ENCODE data around the gene SULF2. TPM values are rescaled to one million over a fixed set of nuclear protein-coding genes. Genes with fewer than 3 reads are reported as not detected.
A peak's percentile ranks its signal among the peaks of the same experiment; 100 is the strongest.
"Not testable (repeated sequence)": the region's sequence is repeated elsewhere in the genome, so short reads cannot be mapped to it uniquely, and the experiment has no call there.

Gene SULF2
- total RNA-seq, 2 donors from 2014 or later, result 89.4 to 141 TPM

- intact Hi-C loops (cut with DNase I), result loop anchor here in 1 of 2 donors (10.0 kb wide), 2 partner anchors 85 to 1095 kb away; no protein-coding TSS in a partner anchor
- DNase-seq (ENCODE audit: low spot score), result peak; percentile 53
Measured at GRCh38 chr20:47810116-47810677, 24.9 kb upstream of the SULF2 start.

- intact Hi-C loops (cut with DNase I), result no loop called here
- peak; percentile 69 for DNase-seq (ENCODE audit: low spot score)
Measured at GRCh38 chr20:47809161-47809960, 24.1 kb upstream of the SULF2 start.

- intact Hi-C loops (cut with DNase I), result no loop called here
- DNase-seq (ENCODE audit: low spot score), result peak; percentile 73
Measured at GRCh38 chr20:47805951-47806350, 20.7 kb upstream of the SULF2 start.

GRCh38 chr20:47804972-47805371, 19.7 kb upstream of the SULF2 start:
- intact Hi-C loops (cut with DNase I), result not testable (repeated sequence)
- peak; percentile 5 for DNase-seq (ENCODE audit: low spot score)

GRCh38 chr20:47804224-47804825, 19.0 kb upstream of the SULF2 start:
- DNase-seq (ENCODE audit: low spot score); intact Hi-C loops (cut with DNase I): not testable (repeated sequence)

- no peak for DNase-seq (ENCODE audit: low spot score)
- intact Hi-C loops (cut with DNase I), result loop anchor here in 1 of 2 donors (1.0 kb wide), 1 partner anchor 9 kb away; no protein-coding TSS in a partner anchor
Measured at GRCh38 chr20:47802975-47803374, 17.7 kb upstream of the SULF2 start.

GRCh38 chr20:47802226-47802920, 17.1 kb upstream of the SULF2 start:
- intact Hi-C loops (cut with DNase I), result no loop called here

GRCh38 chr20:47801759-47802158, 16.5 kb upstream of the SULF2 start:
- intact Hi-C loops (cut with DNase I), result no loop called here
- DNase-seq (ENCODE audit: low spot score), result no peak

More at GRCh38 chr20:47802226-47802920, 17.1 kb upstream of the SULF2 start:
- no peak for DNase-seq (ENCODE audit: low spot score)

- intact Hi-C loops (cut with DNase I), result no loop called here
- DNase-seq (ENCODE audit: low spot score), result no peak
Measured at GRCh38 chr20:47801079-47801478, 15.8 kb upstream of the SULF2 start.

GRCh38 chr20:47800623-47801022, 15.3 kb upstream of the SULF2 start:
- intact Hi-C loops (cut with DNase I), result no loop called here
- DNase-seq (ENCODE audit: low spot score), result no peak

- no peak for DNase-seq (ENCODE audit: low spot score)
- intact Hi-C loops (cut with DNase I), result no loop called here
Measured at GRCh38 chr20:47799116-47799715, 13.9 kb upstream of the SULF2 start.

- DNase-seq (ENCODE audit: low spot score), result no peak
- intact Hi-C loops (cut with DNase I), result no loop called here
Measured at GRCh38 chr20:47796971-47797370, 11.7 kb upstream of the SULF2 start.

- intact Hi-C loops (cut with DNase I), result no loop called here
- DNase-seq (ENCODE audit: low spot score), result no peak
Measured at GRCh38 chr20:47795214-47795907, 10.1 kb upstream of the SULF2 start.

GRCh38 chr20:47794264-47794663, 9.0 kb upstream of the SULF2 start:
- DNase-seq (ENCODE audit: low spot score); intact Hi-C loops (cut with DNase I): not testable (repeated sequence)

GRCh38 chr20:47792021-47792618, 6.8 kb upstream of the SULF2 start:
- peak; percentile 92 for DNase-seq (ENCODE audit: low spot score)
- intact Hi-C loops (cut with DNase I), result no loop called here

GRCh38 chr20:47791084-47791599, 5.9 kb upstream of the SULF2 start:
- intact Hi-C loops (cut with DNase I), result no loop called here
- DNase-seq (ENCODE audit: low spot score), result no peak

GRCh38 chr20:47790580-47790965, 5.3 kb upstream of the SULF2 start:
- intact Hi-C loops (cut with DNase I), result no loop called here
- no peak for DNase-seq (ENCODE audit: low spot score)
